Effector memory CD4-positive, alpha-beta T cell (primary cell): ENCODE data around the gene GFOD2.
"Not testable (repeated sequence)": the region's sequence is repeated elsewhere in the genome, so short reads cannot be mapped to it uniquely, and the experiment has no call there.

Experiments used
- DNase-seq, 3 donors: peaks; one replicate each; pipeline ENCODE4 v3.0.0-alpha.2; 2020
- H3K27ac ChIP-seq: 2 replicates; pipeline ENCODE4 v1.7.0; 2013; ENCODE audit warnings: mild to moderate bottlenecking, low read length, moderate library complexity; ENCODE audit not compliant: insufficient read depth, poor library complexity, severe bottlenecking
- H3K27me3 ChIP-seq: replicated peaks from 2 replicates; pipeline ENCODE4 v1.7.0; 2013; ENCODE audit warnings: mild to moderate bottlenecking, low read length; ENCODE audit not compliant: insufficient read depth, control insufficient read depth, poor library complexity, severe bottlenecking
- H3K36me3 ChIP-seq: 2 replicates; pipeline ENCODE4 v1.7.0; 2013; ENCODE audit warnings: mild to moderate bottlenecking, low read length, moderate library complexity; ENCODE audit not compliant: control insufficient read depth, insufficient read depth
- H3K4me1 ChIP-seq: 2 replicates; pipeline ENCODE4 v1.7.0; 2013; ENCODE audit warnings: low read length, mild to moderate bottlenecking; ENCODE audit not compliant: control insufficient read depth, insufficient read depth, poor library complexity, severe bottlenecking
- H3K4me3 ChIP-seq: 2 replicates; pipeline ENCODE4 v1.7.0; 2013; ENCODE audit warnings: low read length, low read depth, mild to moderate bottlenecking; ENCODE audit not compliant: insufficient read depth, poor library complexity, severe bottlenecking
- H3K9me3 ChIP-seq: 2 replicates; pipeline ENCODE4 v1.7.0; 2013; ENCODE audit warnings: mild to moderate bottlenecking, low read length, moderate library complexity; ENCODE audit not compliant: control insufficient read depth

GFOD2 gene

GRCh38 chr16:67758966-67759365 lies 39.9 kb upstream of the GFOD2 start:
- DNase-seq, result no peak
- H3K36me3 ChIP-seq, result peaks cover 10% of the 10 kb centered on the region
- no peaks in the 10 kb centered on the region for H3K27me3 ChIP-seq
- no peaks in the 10 kb centered on the region for H3K4me1 ChIP-seq
- H3K27ac ChIP-seq, result no peak overlapping the region
- H3K4me3 ChIP-seq, result no peak overlapping the region
- H3K9me3 ChIP-seq, result no peaks in the 10 kb centered on the region

DNA sequence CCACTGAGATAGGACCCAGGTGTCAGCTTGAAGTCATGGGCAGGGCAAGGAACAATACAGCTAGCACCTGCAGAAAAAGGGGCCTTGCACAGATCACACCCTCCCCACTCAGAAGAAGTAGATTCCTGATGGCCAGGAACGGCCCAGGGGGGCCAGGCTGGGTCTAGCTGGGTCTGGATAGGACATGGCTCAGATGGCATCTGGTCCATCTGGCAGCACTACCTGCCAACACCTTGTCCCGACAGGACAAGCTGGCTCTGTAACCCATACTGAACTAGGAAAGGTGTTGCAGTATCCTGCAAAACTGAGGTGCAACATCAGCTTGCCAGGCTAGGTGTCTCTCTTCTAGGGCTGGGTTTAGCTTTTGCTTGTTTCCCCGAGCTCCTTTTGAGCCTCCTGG lies 38.9 kb upstream of the GFOD2 start:
- H3K4me1 ChIP-seq, result no peaks in the 10 kb centered on the region
- H3K27me3 ChIP-seq, result no peaks in the 10 kb centered on the region
- H3K4me3 ChIP-seq, result no peak overlapping the region
- DNase-seq, result no peak
- no peak overlapping the region for H3K27ac ChIP-seq
- peaks cover 9% of the 10 kb centered on the region for H3K36me3 ChIP-seq
- H3K9me3 ChIP-seq, result no peaks in the 10 kb centered on the region

DNA sequence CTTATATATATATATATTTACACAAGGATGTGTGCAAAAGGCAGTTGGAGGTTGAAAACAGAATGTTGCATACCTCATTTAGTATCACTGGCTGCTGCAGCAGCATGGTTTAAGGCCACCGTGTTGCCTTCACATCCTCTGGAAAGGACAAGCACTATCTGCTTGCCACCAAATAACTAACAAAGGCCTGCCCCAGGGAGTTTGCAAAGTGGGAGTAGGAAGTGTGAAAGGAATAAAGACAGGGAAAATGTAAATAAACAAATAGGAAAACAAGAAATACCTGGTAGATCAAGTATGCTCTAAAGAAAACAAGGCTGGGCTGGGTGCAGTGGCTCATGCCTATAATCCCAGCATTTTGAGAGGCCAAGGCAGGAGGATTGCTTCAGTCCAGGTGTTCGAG lies 33.5 kb upstream of the GFOD2 start:
- Histone ChIP-seq H3K4me3 (no peak overlapping the region), H3K27ac (no peak overlapping the region), H3K36me3 (peaks cover under 1% of the 10 kb centered on the region), H3K4me1 (no peaks in the 10 kb centered on the region), H3K27me3 (no peaks in the 10 kb centered on the region), H3K9me3 (no peaks in the 10 kb centered on the region)
- no peak for DNase-seq

- DNase-seq, H3K9me3 ChIP-seq, H3K27me3 ChIP-seq, H3K36me3 ChIP-seq, H3K4me3 ChIP-seq, H3K4me1 ChIP-seq, H3K27ac ChIP-seq: not testable (repeated sequence)
These were observed 32.2 kb upstream of the GFOD2 start for GRCh38 chr16:67751331-67751730.

DNA sequence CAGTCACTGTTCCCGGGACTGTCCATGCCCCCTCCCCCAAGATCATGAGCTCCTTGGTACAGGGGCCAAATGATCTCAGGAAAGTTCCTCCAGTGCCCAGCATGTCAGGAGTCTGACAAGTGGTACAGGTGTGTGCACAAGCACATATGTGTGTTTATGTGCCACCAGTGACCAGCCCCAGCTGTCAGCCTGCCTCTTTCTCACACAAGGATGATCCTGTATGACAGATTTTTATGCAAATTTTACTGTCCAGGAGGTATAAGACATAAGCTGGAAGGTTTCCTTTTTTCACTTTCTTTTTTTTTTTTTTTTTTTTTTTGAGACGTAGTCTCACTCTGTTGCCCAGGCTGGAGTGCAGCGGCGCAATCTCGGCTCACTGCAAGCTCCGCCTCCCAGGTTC lies 31.4 kb upstream of the GFOD2 start:
- Histone ChIP-seq H3K27me3 (no peaks in the 10 kb centered on the region), H3K4me3 (no peak overlapping the region), H3K27ac (no peak overlapping the region), H3K36me3 (no peaks in the 10 kb centered on the region), H3K4me1 (no peaks in the 10 kb centered on the region), H3K9me3 (no peaks in the 10 kb centered on the region)
- DNase-seq, result no peak

GRCh38 chr16:67749436-67750078 lies 30.4 kb upstream of the GFOD2 start:
- H3K27me3 ChIP-seq, result no peaks in the 10 kb centered on the region
- H3K4me3 ChIP-seq, result no peak overlapping the region
- H3K4me1 ChIP-seq, result no peaks in the 10 kb centered on the region
- DNase-seq, result no peak
- no peaks in the 10 kb centered on the region for H3K9me3 ChIP-seq
- H3K27ac ChIP-seq, result no peak overlapping the region
- H3K36me3 ChIP-seq, result no peaks in the 10 kb centered on the region

DNA sequence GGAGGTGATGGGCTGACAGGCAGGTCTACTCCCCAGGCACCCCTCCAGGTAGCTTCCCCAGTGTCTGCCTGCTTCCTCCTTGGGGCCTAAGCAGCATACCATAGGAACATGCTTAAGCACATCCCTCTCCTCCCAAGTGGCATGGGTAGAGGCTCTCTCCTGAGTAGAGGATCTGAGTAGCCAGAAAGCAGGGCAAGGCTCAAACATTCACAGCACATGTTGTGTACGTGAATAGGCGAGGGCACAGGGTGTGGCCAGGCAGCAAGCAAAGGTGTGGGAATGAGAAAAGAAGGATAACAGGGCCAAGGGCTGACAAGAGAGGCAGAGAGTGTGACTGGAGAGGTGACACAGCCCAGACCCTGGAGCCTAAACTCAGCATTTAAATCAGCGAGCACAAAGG lies 29.7 kb upstream of the GFOD2 start:
- Histone ChIP-seq H3K27ac (no peak overlapping the region), H3K4me1 (no peaks in the 10 kb centered on the region), H3K4me3 (no peak overlapping the region), H3K36me3 (peaks cover 5% of the 10 kb centered on the region), H3K27me3 (no peaks in the 10 kb centered on the region), H3K9me3 (no peaks in the 10 kb centered on the region)
- no peak for DNase-seq

GRCh38 chr16:67746846-67747245 lies 27.7 kb upstream of the GFOD2 start:
- Histone ChIP-seq H3K36me3 (peaks cover 21% of the 10 kb centered on the region), H3K27ac (no peak overlapping the region), H3K4me3 (no peak overlapping the region)

DNA sequence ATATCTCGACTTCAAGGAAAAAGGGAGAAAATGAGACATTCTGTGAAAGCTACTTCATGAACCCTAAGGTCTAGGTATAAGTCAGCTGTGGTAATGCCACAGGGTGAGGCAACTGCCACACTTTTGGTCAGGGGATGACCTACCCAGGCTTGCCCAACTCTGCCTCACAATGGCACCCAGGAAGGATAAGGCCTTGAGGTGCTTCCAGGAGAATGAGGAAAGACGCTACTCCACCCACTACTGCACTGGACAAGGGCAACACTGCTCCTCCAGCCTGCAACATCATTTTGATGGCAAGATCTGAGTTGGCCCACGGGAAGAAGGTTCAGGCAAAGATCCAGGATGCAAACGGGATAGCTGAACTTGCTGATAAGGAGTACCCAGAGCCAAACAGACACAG lies 22.0 kb upstream of the GFOD2 start:
- Histone ChIP-seq H3K27ac (no peak overlapping the region), H3K27me3 (no peaks in the 10 kb centered on the region), H3K4me1 (no peaks in the 10 kb centered on the region), H3K4me3 (no peak overlapping the region), H3K9me3 (no peaks in the 10 kb centered on the region), H3K36me3 (peaks cover 47% of the 10 kb centered on the region)
- DNase-seq, result no peak

More at GRCh38 chr16:67746846-67747245, 27.7 kb upstream of the GFOD2 start:
- Histone ChIP-seq H3K9me3 (no peaks in the 10 kb centered on the region), H3K4me1 (no peaks in the 10 kb centered on the region), H3K27me3 (no peaks in the 10 kb centered on the region)
- DNase-seq, result no peak

DNA sequence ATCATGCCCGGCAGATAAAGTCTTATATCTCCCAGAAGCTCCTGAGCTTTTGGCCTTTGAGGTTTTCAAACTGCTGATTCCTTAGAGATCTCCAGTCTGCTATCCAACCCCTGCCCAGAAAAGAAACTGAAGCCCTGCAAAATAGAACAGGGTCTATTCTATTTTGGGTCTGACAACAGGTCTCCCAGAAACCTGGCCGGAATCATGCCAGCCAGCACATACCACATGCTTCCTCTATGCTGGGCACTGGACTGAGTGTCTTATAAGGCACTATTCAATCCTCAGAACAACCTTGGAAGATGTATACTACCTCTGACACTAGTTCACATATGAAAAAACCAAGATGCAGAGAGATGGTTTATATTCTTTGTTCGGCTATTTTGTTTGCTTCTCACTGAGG lies 21.3 kb upstream of the GFOD2 start:
- H3K4me3 ChIP-seq, result no peak overlapping the region
- H3K9me3 ChIP-seq, result no peaks in the 10 kb centered on the region
- no peak overlapping the region for H3K27ac ChIP-seq
- peaks cover 47% of the 10 kb centered on the region for H3K36me3 ChIP-seq
- no peaks in the 10 kb centered on the region for H3K4me1 ChIP-seq
- no peaks in the 10 kb centered on the region for H3K27me3 ChIP-seq
- no peak for DNase-seq
